Measurements from ENCODE around the gene ZNF611. TPM values are rescaled to one million over a fixed set of nuclear protein-coding genes. Genes with fewer than 3 reads are reported as not detected.
"Not testable (repeated sequence)": the region's sequence is repeated elsewhere in the genome, so short reads cannot be mapped to it uniquely, and the experiment has no call there.

The ZNF611 gene
- polyA plus RNA-seq, 1 donor = 6.7 TPM

DNA sequence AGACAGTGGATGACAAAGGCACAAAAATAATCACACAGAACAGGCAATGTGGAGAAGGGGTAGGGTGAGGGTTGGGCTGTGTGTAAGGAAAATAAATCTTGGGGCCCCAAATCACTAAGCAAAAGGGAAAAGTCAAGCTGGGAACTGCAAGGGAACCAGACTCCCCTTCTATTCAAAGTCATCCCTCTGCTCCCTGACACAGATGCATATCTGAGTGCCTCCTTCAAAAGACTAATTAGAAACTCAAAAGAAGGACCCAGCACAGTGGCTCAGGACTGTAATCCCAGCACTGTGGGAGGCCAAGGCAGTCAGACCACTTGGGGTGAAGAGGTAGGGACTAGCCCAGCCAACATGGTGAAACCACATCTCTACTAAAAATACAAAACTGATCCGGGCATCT lies 18.3 kb downstream of the ZNF611 start:
- no peak for DNase-seq (ENCODE audit: low read depth)

GRCh38 chr19:52715902-52716301 lies 18.9 kb downstream of the ZNF611 start:
- not testable (repeated sequence) for DNase-seq (ENCODE audit: low read depth)

- DNase-seq (ENCODE audit: low read depth) = not testable (repeated sequence)
Observed at GRCh38 chr19:52715330-52715729, 19.5 kb downstream of the ZNF611 start.

GRCh38 chr19:52713051-52713450 lies 21.8 kb downstream of the ZNF611 start:
- DNase-seq (ENCODE audit: low read depth) = not testable (repeated sequence)

DNA sequence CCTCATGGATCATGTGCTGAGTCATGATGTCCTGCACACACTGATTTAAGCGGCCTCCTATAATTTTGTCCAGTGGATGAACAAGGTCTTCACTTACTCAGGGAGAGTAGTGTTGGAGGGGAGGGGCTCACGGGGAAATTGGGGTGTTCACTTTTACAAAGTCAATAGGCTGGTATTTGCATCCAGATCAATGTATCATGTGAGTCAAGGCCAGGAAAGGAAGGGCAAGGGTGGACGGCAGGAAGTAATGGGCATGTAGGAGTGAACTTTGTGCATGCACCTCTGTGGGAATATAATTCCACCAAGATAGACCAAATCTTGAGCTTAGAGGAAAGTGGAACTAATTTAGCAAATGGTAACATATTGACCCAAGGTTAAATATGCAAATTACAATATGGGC lies 23.2 kb downstream of the ZNF611 start:
- DNase-seq (ENCODE audit: low read depth) = not testable (repeated sequence)

DNA sequence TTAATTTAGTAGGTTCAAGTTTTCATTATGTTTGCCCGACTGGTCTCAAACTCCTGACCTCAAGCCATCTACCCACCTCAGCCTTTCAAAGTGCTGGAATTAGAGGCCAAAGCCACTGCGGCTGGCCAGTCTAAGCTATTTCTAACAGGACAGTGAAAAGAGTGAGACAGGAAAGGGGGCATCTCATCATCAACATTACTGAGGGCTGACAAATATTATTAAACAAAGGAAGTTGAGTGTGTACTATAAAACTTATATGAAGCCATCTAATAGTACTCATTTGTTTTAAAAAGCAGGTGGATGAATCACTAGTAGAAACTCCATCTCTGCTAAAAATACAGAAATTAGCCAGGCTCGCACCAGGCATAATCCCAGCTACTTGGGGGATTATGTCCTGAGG lies 24.3 kb downstream of the ZNF611 start:
- DNase-seq (ENCODE audit: low read depth) = no peak

- DNase-seq (ENCODE audit: low read depth) = not testable (repeated sequence)
Observed at GRCh38 chr19:52705615-52706014, 29.2 kb downstream of the ZNF611 start.

DNA sequence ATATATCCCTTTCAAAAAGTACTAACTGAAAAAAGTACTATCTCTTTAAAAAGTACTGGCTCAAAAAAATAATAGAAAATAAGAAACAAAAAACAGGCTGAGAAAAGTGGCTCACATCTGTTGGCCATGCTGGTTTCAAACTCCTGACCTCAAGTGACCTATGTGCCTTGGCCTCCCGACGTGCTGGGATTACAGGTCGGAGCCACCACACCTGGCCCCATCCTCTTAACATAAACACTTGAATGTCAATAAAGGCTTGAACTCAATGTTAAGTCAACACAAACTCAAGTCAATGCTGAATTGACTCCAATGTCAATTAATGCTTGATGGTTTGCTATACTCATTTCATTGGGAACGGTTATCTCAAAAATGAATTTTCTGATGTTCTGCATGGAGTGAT lies 30.9 kb downstream of the ZNF611 start:
- no peak for DNase-seq (ENCODE audit: low read depth)

- no peak for DNase-seq (ENCODE audit: low read depth)
Observed at GRCh38 chr19:52700673-52701072, 34.2 kb downstream of the ZNF611 start.

GRCh38 chr19:52699555-52699954 lies 35.3 kb downstream of the ZNF611 start:
- DNase-seq (ENCODE audit: low read depth) = not testable (repeated sequence)

GRCh38 chr19:52695996-52696395 lies 38.8 kb downstream of the ZNF611 start:
- no peak for DNase-seq (ENCODE audit: low read depth)

DNA sequence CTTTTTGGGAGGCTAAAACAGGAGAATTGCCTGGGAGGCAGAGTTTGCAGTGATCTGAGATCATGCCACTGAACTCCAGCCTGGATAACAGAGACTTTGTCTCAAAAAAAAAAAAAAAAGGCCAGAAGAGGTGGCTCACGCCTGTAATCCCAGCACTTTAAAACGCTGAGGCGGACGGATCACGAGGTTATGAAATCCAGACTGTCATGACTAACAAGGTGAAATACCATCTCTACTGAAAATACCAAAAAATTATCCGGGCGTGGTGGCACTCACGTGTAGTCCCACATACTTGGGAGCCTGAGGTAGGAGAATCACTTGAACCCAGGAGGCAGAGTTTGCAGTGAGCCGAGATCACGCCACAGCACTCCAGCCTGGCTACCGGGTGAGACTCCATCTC lies 39.9 kb downstream of the ZNF611 start:
- DNase-seq (ENCODE audit: low read depth) = no peak

GRCh38 chr19:52694281-52694680 lies 40.6 kb downstream of the ZNF611 start:
- DNase-seq (ENCODE audit: low read depth) = not testable (repeated sequence)

DNA sequence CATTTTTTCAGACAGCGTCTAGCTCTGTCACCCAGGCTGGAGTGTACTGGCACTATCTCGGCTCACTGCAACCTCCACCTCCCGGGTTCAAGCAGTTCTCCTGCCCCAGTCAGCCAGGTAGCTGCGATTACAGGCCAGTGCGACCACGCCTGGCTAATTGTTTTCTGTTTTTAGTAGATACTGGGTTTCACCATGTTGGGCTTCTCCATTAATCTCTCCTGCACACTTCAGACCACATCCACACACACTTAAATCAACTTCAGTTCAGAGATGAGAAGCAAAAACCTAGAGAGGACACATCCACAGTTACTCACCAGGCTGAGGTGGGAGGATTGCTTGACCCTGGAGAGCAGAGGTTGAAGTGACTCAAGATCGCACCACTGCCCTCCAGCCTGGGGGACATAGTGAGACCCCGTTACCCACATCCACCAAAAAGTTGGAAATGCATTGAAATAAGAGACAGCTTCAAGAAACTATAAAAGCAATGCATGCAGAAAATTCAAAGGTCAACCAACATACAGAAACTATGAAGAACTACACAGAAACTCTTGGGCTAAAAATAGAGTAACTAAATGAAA lies 42.3 kb downstream of the ZNF611 start:
- DNase-seq (ENCODE audit: low read depth) = no peak

DNA sequence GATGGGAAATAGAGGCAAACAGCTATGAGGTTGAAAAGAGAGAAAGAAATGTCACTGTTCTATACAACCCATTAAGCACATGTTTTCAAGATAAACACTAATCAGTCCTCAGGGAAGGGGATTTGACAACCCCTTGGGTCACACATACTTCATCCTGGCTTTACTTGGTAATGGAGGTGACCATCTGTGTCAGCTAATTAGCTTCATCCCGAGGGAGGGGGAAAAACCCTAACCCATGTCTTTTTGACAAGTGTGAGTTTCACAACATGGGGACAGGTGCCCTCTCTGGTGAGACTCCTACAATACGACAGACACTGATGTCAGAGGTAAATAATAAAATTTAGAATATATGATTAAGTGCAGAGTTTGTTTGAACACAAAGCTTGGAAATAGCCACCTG lies 43.1 kb downstream of the ZNF611 start:
- DNase-seq (ENCODE audit: low read depth) = no peak

DNA sequence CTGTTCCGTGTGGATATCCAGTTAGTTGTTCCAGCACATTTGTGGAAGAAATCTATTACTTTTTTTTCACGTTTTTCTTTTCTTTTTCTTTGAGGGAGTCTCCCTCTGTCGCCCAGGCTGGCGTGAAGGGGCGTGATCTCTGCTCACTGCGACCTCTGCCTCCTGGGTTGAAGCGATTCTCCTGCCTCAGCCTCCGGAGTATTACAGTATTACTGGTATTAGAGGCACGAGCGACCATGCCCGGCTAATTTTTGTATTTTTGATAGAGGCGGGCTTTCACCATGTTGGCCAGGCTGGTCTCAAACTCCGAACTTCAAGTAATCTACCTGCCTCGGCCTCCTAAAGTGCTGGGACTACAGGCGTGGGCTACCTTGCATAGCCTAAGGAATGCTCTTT lies 43.6 kb downstream of the ZNF611 start:
- DNase-seq (ENCODE audit: low read depth) = no peak

- DNase-seq (ENCODE audit: low read depth) = peak; percentile 73
Observed at GRCh38 chr19:52690369-52691214, 44.3 kb downstream of the ZNF611 start.

DNA sequence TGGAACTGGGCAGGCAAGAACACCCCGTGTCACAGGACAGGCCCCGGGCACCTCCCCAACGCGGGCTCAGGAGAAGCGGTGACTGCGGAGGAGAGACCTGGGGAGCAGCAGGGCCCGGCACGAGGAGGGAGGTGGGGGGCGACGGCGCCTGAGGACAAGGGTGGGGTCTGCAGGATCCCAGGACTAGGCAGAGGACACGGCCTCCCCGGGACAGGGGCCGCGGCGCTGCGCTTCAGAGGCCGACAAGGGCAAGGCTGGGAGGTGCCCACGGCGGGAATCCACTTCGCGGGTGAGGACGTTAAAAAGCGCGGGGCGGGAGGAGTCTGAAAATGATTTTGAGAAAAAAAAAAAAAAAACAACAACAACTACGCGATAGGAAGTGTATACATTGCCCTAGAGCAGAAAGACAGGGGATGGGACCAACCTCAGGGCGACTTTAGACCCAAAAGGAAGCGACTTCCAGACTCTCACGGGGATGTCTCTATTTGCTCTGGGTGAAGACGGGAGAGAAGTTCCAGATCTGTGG lies 44.9 kb downstream of the ZNF611 start:
- peak; percentile 9 for DNase-seq (ENCODE audit: low read depth)

- DNase-seq (ENCODE audit: low read depth) = not testable (repeated sequence)
Observed at GRCh38 chr19:52688925-52689796, 45.7 kb downstream of the ZNF611 start.

DNA sequence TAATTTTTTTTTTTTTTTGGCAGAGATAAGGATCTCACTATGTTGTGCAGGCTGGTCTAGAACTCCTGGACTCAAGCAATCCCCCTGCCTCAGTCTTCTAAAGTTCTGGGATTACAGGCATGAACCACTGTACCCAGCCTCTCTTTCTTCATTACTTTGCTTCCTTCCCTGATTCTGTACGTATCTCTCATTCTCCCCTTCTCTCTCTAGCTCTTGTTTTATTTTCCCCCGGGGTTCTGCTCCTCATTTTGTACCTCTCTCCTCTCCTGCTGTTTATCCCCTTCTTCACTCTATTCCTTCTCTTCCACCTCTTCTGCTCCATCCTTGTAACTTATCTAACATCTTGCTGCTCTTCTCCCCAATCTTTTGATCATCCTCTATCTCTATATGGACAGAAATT lies 46.5 kb downstream of the ZNF611 start:
- DNase-seq (ENCODE audit: low read depth) = no peak

DNA sequence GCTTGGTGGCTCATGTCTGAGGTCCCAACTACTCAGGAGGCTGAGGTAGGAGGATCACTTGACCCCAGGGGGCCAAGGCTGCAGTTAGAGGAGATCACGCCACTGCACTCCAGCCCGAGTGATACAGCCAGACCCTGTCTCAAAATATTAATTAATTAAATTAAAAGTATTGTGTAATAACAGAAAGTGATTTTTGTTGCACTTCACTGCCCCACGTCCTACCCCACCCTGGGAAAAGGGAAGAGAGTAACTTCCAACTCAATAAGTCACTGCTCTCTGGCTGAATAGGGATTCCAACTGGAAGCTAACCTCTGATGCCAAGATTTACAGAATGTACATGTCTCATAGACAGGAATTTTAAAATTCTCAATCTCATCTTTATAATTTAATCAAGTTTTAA lies 47.2 kb downstream of the ZNF611 start:
- DNase-seq (ENCODE audit: low read depth) = no peak

GRCh38 chr19:52685811-52686210 lies 49.0 kb downstream of the ZNF611 start:
- no peak for DNase-seq (ENCODE audit: low read depth)
